Stimulated activated CD8-positive, alpha-beta memory T cell treated with anti-CD3 and anti-CD28 coated beads, Interleukin-4, amount 100 ng/mL, for 24 hours (primary cell): Measurements from ENCODE around the gene EBF4.
"Not testable (repeated sequence)": the region's sequence is repeated elsewhere in the genome, so short reads cannot be mapped to it uniquely, and the experiment has no call there.

Experiments used
- DNase-seq: peaks from one replicate; pipeline ENCODE4 v3.0.0-alpha.2; 2020; ENCODE audit warnings: low read depth

Gene EBF4

DNA sequence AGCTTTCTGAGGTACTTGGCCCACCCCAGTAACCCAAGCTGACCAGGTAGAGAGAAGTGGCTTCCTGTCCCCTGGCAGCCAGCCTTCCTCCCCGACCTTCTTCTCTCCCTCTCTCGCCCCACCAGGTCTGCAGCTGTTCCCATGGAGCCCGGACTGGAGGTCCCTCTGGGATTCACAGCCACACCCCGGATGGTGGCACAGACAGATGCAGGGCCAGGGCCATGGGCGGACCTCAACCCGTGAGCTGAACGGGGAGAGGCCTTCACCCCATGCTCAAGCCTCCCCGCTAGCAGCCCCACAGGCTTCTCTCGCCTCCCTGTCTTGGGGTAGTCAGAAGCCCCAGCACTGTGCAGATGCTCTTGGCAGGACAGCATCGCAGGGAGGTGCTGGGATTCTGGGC, 66.6 kb downstream of the EBF4 start:
- no peak for DNase-seq

GRCh38 chr20:2759603-2760296, 67.2 kb downstream of the EBF4 start:
- no peak for DNase-seq

- no peak for DNase-seq
Observed at GRCh38 chr20:2760297-2760951, 67.8 kb downstream of the EBF4 start.

DNA sequence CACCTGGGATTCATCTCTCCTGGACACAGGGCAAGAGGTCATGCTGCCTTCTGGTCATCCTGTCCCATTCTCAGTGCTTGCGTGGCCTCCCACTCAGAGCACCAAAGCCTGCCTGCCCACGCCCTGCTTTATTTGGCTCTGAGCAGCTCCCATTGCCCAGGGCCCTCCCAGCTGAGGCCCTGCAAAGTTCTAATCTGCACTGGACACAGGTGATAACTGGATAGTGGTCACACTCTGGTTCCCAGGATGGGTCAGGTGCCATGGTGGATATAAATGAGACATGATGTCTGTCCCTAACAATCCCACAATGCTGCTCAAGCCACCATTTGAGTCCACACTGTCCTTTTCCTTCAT, 68.3 kb downstream of the EBF4 start:
- DNase-seq, result no peak

GRCh38 chr20:2761885-2762284, 69.3 kb downstream of the EBF4 start:
- DNase-seq, result no peak

- DNase-seq, result no peak
Observed at GRCh38 chr20:2762578-2763131, 70.1 kb downstream of the EBF4 start.

DNA sequence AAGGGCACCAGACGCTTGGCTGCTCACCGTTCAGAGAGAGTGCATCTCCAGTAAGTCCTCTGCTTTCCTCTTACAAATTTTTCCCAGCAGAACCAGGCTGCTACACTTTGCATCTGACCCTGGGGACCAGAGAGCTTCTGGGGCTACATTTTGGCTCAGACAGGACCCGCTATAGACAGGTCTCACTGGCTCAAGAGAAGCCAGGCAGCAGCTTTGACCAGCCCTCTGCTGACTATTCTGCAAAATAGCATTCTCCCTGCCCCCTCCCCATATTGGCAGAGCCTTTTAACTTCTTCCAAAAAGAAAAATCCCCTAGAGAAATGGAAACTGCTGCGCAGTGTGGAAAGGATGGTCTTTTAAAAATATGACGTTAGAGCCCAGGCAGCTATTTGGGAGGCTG, 70.6 kb downstream of the EBF4 start:
- no peak for DNase-seq

- DNase-seq, result no peak
Observed at GRCh38 chr20:2767768-2768631, 75.4 kb downstream of the EBF4 start.

- no peak for DNase-seq
Observed at GRCh38 chr20:2768632-2769015, 76.0 kb downstream of the EBF4 start.

DNA sequence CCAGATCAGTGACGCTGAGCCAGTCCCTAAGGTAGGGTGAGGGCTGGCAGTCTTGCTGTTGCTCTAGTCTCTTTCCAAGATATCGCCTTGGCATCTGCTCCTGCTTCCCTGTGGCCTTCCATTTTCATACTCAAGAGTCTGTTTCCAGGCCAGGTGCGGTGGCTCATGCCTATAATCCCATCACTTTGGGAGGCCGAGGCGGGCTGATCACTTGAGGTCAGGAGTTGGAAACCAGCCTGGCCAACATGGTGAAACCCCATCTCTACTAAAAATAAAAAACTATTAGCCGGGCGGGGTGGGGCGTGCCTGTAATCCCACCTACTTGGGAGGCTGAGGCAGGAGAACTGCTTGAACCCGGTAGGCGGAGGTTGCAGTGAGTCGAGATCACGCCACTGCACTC, 77.5 kb downstream of the EBF4 start:
- DNase-seq, result not testable (repeated sequence)

DNA sequence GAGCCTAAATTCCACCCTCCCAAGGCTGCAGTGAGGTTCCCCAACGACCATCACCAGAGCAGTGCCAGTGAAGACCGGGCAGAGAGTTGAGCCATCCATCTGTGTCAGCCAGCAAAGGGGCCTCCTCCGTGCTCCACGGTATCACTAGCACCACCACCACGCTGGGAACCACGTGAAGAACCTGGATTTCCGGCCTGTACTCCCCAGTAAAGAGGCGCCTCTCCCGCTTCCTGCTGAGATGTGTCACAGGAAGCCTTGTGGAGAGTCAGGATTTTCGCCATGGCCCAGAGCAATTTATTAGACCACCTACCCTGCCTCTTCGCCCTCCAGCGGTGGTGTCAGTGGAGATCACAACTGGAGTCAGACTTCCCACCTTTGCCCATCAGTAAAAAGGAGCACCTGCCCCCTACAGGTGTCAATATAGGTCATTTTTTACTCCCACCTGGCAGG, 79.1 kb downstream of the EBF4 start:
- no peak for DNase-seq

DNA sequence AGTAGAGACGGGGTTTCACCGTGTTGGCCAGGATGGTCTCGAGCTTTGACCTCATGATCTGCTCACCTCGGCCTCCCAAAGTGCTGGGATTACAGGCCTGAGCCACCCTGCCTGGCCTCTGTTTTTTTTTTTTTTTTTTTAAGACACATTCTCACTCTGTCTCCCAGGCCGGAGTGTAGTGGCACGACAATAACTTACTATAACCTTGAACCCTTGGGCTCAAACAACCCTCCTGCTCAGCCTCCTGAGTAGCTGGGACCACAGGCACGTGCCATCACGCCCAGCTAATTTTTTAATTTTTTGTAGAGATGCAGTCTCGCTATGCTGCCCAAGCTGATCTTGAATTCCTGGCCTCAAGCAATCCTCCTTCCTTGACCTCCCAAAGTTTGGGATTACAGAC, 81.2 kb downstream of the EBF4 start:
- no peak for DNase-seq

DNA sequence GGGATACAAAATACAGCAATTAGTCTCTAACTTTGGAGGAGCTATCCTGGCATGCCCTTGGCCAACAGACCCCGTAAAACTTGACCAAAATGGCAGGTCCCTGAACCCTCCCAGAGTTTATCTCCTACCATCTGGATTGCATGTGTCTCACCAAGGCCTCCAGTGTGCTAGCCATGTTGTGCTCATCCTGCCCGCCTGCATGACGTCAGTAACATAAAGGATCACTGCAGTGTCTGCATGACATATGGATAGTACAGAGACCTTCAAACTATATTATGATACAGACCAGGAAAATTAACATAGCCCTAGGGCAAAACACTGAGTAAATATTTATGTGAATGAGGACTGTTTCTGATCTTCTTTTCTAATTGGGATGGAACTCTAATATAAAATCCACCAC, 82.6 kb downstream of the EBF4 start:
- DNase-seq, result no peak

DNA sequence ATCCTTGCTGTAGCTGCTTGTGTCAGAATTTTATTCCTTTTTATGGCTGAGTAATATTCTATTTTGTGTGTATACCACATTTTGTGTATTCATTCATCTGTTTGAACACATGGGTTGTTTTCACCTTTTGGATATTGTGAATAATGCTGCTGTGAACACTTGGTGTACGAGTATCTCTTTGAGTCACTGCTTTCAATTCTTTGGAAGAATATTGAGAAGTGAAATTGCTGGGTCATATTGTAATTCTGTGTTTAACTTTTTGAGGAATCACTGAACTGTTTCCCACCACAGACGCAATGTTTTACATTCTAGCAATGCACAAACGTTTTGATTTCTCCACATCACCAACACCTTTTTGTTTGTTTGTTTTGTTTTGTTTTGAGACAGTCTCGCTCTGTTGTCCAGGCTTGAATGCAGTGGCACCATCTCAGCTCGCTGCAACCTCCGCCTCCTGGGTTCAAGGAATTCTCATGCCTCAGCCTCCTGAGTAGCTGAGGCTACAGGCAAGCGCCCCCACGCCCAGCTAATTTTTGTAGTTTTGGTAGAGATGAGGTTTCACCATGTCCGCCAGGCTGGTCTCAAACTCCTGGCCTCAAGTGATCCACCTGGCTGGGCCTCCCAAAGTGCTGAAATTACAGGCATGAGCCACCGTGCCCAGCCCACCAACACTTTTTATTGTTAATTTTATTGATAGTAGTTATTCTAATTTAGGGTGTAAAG, 86.2 kb downstream of the EBF4 start:
- DNase-seq, result no peak

DNA sequence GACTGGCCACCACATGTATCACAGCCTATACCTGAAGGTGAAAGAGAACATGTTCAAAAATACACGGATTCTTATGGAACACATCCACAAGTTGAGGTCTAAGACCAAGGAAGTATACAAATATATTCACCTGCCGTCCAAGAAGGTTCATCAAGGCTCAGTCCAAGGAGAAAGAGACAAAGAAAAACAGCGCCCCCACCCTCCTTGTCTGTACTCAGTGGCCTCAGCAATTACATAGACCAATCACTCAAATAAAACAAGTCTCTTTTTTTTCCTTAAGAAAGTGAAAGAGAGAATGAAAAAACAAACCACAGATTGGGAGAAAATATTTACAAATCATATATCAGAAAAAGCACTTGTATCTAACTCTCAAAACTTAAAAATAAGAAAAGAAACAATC, 88.4 kb downstream of the EBF4 start:
- no peak for DNase-seq

DNA sequence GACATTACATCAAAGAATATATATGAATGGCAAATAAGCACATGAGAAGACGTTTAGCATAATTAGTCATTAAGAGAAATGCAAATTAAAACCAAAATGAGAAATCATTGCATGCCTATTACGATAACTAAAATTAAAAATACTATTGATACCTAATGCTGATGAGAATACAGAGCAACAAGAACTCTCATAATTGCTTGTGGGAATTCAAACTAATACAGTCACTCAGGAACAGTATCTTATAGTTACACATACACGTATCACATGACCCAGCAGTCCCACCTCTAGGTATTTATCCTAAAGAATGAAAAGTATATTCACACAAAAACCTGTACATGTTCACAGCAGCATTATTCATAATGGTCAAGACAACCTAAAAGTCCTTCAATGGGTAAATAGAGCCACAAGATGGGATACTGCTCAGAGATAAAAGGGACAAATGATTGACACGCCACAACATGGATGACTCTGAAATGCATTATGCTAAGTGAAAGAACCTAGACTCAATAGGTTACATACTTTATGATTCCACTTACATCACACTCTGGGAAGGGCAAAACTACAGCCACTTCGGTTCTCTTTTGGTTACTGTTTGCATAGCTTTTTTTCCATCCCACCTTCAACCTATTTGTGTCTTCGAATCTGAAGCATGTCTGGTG, 91.5 kb downstream of the EBF4 start:
- DNase-seq, result no peak

DNA sequence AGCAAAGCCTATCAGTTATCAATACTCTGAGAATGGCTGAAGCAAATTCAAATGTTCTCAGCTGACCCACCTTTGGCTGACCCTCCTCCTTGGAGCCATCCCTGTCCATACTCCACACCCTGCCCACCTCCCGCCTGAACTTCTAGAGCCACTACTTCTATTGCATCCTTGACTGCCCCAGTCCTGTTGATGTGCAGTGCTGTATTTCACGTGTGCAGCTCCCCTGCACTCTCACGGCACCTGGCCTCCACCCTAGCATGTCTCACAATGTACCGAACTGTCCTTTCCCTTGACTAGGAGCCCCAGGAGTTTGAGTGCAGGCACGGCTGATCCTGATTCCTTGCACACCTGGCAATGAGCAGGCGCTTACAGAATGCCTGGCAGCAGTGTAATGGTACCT, 100.9 kb downstream of the EBF4 start:
- no peak for DNase-seq

DNA sequence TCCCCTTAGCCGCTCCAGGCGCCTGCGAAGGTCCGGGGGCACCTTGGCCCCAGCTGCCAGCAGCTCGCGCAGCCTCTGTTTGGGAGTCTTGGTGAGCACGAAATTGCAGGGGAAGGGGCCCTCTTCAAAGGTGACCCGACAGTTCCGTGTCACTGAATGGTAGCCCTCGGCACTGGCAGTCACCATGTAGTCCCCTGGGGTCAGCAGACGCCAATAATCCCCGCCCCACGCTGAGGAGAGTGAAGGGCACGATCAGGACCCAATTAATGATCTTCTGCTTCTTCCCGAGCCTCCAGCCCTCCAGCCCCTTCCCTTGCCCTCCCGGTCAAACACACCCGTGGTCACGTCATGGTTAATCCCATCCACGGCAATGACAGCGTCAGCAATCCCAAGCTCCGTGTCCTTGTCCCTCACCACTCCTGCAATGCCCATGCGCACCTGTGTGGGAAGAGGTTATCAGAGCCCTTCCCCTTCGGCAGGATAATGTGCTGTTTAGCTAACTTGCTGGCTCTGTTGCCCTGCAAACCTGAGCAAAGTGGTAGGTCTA, 101.7 kb downstream of the EBF4 start:
- no peak for DNase-seq

- no peak for DNase-seq
Observed at GRCh38 chr20:2794866-2795447, 102.4 kb downstream of the EBF4 start.

- no peak for DNase-seq
Observed at GRCh38 chr20:2795451-2795850, 102.9 kb downstream of the EBF4 start.
